ENCODE data around the gene PLXNA1.

Gene PLXNA1

DNA sequence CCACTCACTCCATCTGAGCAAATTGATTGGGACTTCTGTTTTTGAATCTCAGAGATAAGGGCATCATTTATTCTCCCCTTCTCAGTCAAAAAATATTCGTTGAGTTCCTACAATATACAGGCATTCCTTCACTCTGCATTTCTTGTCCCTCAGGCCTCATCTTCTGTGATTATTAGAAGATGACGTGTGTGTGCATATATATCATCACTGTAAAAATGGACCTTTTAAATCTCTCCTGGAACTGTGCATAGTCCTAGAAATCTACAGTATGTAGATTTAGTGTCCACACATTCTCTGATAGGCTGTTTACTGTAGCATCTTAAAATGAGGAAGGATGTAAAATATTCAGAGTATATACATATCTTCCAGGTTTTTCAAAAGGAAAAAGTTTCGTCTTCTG lies 43.2 kb upstream of the PLXNA1 start:
- Histone ChIP-seq H3K79me2 (ENCODE audit: insufficient read depth, low read length) (no peaks in the 10 kb centered on the region), H3K4me3 (ENCODE audit: insufficient read depth, low read length, poor library complexity, severe bottlenecking) (no peak overlapping the region), H3K9ac (ENCODE audit: low read length) (no peak overlapping the region), H3K9me3 (ENCODE audit: insufficient read depth, low read length) (no peaks in the 10 kb centered on the region), H3K36me3 (ENCODE audit: low read length) (no peaks in the 10 kb centered on the region), H4K20me1 (ENCODE audit: low read depth, low read length) (no peaks in the 10 kb centered on the region), H3F3A (ENCODE audit: insufficient read depth) (no peaks in the 10 kb centered on the region), H3K4me2 (ENCODE audit: low read depth, low read length, poor library complexity, severe bottlenecking) (no peak overlapping the region), H3K27me3 (ENCODE audit: low read length) (no peaks in the 10 kb centered on the region), H3K9me2 (replicated peaks; ENCODE audit: insufficient read depth, low read length) (no peaks in the 10 kb centered on the region), H2AFZ (ENCODE audit: low read depth, low read length, severe bottlenecking) (no peak overlapping the region), H3K27ac (ENCODE audit: low read depth, low read length) (no peak overlapping the region)
- TF ChIP-seq EZH2phosphoT487 (conservative IDR thresholded peaks at IDR 0.05; ENCODE audit: low read length) = no peak
- TF ChIP-seq, protein P1, sequence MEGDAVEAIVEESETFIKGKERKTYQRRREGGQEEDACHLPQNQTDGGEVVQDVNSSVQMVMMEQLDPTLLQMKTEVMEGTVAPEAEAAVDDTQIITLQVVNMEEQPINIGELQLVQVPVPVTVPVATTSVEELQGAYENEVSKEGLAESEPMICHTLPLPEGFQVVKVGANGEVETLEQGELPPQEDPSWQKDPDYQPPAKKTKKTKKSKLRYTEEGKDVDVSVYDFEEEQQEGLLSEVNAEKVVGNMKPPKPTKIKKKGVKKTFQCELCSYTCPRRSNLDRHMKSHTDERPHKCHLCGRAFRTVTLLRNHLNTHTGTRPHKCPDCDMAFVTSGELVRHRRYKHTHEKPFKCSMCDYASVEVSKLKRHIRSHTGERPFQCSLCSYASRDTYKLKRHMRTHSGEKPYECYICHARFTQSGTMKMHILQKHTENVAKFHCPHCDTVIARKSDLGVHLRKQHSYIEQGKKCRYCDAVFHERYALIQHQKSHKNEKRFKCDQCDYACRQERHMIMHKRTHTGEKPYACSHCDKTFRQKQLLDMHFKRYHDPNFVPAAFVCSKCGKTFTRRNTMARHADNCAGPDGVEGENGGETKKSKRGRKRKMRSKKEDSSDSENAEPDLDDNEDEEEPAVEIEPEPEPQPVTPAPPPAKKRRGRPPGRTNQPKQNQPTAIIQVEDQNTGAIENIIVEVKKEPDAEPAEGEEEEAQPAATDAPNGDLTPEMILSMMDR (IDR thresholded peaks at IDR 0.05; ENCODE audit: insufficient read depth, low read length, poor library complexity, severe bottlenecking) = no peak

DNA sequence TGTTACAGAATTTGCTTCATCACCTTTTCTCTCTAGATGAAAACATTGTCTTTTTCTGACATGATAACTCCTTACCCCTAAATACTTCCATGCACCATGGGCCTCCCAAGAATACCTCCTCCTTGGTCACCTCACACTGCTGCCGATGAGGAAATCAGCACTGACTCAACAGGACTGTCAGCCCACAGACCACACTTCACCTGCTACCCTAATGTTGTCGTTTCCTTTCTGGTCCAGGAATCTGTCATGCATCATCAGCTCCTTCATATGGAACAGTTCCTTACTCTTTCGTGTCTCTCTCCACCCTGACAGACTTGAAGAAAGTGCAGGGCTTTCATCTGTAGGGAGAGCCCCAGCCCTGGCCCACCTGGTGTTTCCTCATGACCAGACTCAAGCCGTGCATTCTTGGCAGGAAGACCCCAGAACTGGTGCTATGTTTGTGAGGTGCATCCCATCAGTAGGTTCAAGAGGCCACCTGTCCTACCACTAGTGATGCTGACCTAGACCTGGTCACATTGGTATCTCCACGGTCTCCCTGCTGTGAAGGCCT lies 41.1 kb upstream of the PLXNA1 start:
- no peaks in the 10 kb centered on the region for H3K79me2 ChIP-seq (ENCODE audit: insufficient read depth, low read length)
- no peaks in the 10 kb centered on the region for H3K36me3 ChIP-seq (ENCODE audit: low read length)
- H3K4me3 ChIP-seq (ENCODE audit: insufficient read depth, low read length, poor library complexity, severe bottlenecking) = no peak overlapping the region
- H3K9me2 ChIP-seq (replicated peaks; ENCODE audit: insufficient read depth, low read length) = no peaks in the 10 kb centered on the region
- no peak for TF ChIP-seq EZH2phosphoT487 (conservative IDR thresholded peaks at IDR 0.05; ENCODE audit: low read length)
- TF ChIP-seq, protein P1 (IDR thresholded peaks at IDR 0.05; ENCODE audit: insufficient read depth, low read length, poor library complexity, severe bottlenecking) = no peak
- no peak overlapping the region for H3K9ac ChIP-seq (ENCODE audit: low read length)
- no peaks in the 10 kb centered on the region for H3K9me3 ChIP-seq (ENCODE audit: insufficient read depth, low read length)
- no peak overlapping the region for H2AFZ ChIP-seq (ENCODE audit: low read depth, low read length, severe bottlenecking)
- no peaks in the 10 kb centered on the region for H3F3A ChIP-seq (ENCODE audit: insufficient read depth)
- no peak overlapping the region for H3K4me2 ChIP-seq (ENCODE audit: low read depth, low read length, poor library complexity, severe bottlenecking)
- no peaks in the 10 kb centered on the region for H3K27me3 ChIP-seq (ENCODE audit: low read length)
- H3K27ac ChIP-seq (ENCODE audit: low read depth, low read length) = no peak overlapping the region
- H4K20me1 ChIP-seq (ENCODE audit: low read depth, low read length) = no peaks in the 10 kb centered on the region

DNA sequence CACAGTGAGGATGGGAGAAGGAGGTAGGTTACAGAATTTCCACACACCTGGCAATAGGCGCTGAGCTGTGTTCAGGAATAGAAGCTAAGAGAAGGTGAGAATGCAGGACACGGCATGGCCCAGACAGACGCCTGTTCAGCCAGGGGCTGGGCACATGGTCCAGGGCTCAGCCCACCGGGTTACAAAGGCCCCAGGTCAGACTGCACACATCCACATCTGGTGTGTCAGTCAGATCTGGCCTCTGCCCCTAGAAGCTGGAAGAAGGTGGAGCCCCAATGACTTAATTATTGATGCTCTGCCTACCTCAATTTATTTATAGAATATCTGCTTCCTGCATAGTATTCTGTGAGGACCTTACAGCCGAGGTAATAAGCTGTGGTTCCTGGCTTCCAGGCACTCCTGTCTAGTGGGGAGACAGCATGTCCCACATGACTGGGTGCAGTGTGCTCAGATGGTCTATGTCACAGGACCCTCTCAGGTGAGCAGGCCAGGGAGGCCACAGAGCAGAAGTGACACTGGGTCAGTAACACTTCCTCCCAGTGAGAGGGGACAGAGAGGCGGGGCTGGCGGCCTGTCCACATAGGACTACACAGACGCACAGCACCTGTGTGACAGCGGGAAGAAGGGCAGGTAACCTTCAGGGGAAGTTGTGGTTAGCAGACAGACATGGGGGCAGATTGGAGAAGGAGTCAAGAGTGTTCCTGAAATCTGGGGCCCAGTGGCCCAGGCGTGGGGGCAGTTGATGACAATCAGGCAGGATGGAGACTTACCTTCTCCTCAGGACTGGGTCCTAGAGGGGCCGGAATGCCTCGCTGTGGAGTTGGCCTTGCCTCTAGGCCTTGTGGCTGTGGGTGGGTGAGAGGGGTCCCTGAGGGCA lies 38.6 kb upstream of the PLXNA1 start:
- no peaks in the 10 kb centered on the region for H3K36me3 ChIP-seq (ENCODE audit: low read length)
- H3K9me3 ChIP-seq (ENCODE audit: insufficient read depth, low read length) = no peaks in the 10 kb centered on the region
- no peak overlapping the region for H2AFZ ChIP-seq (ENCODE audit: low read depth, low read length, severe bottlenecking)
- no peak overlapping the region for H3K4me2 ChIP-seq (ENCODE audit: low read depth, low read length, poor library complexity, severe bottlenecking)
- H3K4me3 ChIP-seq (ENCODE audit: insufficient read depth, low read length, poor library complexity, severe bottlenecking) = no peak overlapping the region
- no peaks in the 10 kb centered on the region for H3K27me3 ChIP-seq (ENCODE audit: low read length)
- no peaks in the 10 kb centered on the region for H4K20me1 ChIP-seq (ENCODE audit: low read depth, low read length)
- no peak for TF ChIP-seq EZH2phosphoT487 (conservative IDR thresholded peaks at IDR 0.05; ENCODE audit: low read length)
- TF ChIP-seq, protein P1 (IDR thresholded peaks at IDR 0.05; ENCODE audit: insufficient read depth, low read length, poor library complexity, severe bottlenecking) = no peak
- no peaks in the 10 kb centered on the region for H3K79me2 ChIP-seq (ENCODE audit: insufficient read depth, low read length)
- H3F3A ChIP-seq (ENCODE audit: insufficient read depth) = no peaks in the 10 kb centered on the region
- H3K27ac ChIP-seq (ENCODE audit: low read depth, low read length) = no peak overlapping the region
- H3K9me2 ChIP-seq (replicated peaks; ENCODE audit: insufficient read depth, low read length) = no peaks in the 10 kb centered on the region
- H3K9ac ChIP-seq (ENCODE audit: low read length) = no peak overlapping the region

Measured in SU-DHL-6 (cell line).